ACHN (cell line): ENCODE measurements around the gene SH3PXD2A.
A peak's percentile ranks its signal among the peaks of the same experiment; 100 is the strongest.
"Not testable (repeated sequence)": the region's sequence is repeated elsewhere in the genome, so short reads cannot be mapped to it uniquely, and the experiment has no call there.

Experiments
- DNase-seq: peaks from one replicate; pipeline ENCODE4 v3.0.0-alpha.2; 2015
- in situ Hi-C: cut with HindIII; loops from 2 replicates; pipeline ENCODE4 v1.10.0; 2017; ENCODE audit warnings: low sequenced_read_pairs, low pct_ligation_motif_present, low pct_unique_long_range_greater_than_20kb

The SH3PXD2A gene

DNA sequence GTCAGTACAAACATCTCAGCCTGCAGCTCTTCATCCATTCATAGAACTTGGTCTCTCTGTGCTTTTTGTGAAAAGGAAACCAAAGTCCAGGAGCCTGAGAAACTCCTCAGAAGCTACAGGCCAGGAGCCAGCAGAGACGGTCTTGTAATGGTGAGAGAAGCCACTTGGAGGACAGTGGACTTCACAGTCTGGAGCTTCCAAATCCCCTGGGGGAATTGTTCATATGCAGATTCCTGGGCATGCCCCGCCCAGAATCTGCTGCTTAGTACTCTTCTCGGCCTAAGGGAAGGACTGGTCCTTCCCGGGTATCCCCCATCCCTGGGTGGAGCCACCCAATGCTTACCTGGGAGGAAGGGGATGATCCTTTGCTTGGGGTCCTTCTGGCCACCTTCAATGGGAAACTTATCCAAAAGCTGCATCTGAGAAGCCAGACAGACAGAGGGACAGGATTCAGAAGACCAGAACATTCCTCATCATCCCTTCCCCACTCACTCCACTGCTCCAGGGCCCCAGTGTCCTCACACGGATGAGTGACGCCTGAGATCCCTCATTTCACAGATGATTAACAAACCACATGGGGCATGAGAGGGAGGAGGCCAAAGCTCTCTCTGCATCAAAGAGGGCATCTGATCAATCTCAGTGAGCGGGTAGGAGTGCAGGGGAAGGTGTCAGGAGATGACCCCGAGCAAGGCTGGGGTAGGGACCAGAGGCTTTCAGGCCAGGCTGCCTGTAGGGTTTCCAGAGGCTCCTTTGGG, 88.4 kb downstream of the SH3PXD2A start:
- peak; percentile 83 for DNase-seq
- in situ Hi-C loops = no loop called here

DNA sequence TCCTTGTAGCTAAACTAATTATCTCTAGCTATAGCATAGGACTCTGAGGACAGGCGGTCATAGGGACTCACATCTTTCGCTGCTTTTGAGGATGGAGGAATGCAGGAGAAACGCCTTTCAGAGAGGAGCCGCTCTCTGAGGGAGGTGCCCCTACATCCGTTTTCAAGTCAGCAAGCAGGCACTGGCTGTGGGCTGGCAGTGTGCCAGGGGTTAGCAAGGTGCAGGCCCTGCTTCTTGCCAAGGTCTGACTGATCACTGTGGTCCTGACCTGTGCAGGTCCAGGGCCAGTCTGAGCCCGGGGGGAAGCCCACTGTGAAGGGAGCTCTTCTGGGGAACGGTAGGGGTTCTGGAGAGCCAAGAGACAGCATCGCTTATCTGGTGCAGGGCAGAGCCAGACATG, 89.4 kb downstream of the SH3PXD2A start:
- DNase-seq = peak; percentile 66

DNA sequence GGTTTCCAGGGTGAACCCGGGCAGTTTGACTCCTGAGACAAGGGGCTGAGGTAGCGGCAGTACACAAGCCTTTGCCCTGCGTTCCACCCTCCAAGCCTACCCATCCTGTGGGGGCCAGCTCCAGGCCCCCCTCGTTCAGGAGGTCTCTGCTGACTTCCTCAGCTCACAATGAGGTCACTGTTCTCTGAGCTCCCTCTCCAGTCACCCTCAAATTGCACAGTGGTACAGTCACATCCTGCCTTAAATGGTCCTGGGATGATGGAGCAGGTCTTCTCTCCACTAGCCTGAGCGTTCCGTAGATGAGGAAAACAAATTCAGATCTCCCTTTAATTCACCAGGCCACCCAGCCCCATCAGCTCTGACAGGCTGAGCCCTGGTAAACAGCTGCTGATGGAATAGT, 90.2 kb downstream of the SH3PXD2A start:
- in situ Hi-C loops = no loop called here
- DNase-seq = peak; percentile 52

More for the DNA sequence above, 89.4 kb downstream of the SH3PXD2A start:
- in situ Hi-C loops = no loop called here

DNA sequence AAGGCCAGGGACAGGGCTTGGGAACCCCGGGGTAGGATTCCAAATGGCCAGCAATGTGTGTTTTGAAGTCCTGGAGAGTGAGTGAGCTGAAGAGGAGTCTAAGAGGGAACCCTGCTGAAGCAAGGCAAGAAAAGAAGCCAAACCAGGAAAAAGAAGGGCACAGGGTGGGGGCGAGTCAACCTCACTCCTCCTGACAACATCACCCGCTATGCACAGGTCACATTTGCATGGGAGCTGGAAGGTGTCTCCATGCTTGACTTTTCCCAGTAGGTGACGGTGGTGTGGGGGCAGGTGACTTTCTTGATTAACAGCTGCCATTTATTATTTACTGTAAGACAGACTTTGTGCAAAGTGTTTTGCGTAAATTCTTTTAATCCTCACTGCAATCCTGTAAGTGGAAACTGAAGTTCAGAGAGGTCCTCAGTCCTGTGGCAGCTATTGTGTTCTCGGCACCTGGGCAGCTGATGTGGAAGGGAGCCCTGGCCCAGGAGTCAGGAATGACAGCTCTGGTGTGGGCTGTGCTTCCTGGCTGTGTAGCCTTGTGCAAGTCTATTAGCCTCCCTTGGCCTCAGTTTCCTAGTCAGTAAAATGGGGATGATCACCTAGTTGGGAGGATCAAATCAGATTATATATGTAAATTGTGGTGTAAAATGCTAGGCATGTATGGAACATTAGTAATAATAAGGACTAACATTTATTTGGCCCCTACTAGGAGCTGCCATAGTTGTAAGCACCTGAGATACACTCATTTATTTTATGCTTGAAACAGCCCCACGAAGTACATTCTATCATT, 90.9 kb downstream of the SH3PXD2A start:
- in situ Hi-C loops = no loop called here
- DNase-seq = no peak

DNA sequence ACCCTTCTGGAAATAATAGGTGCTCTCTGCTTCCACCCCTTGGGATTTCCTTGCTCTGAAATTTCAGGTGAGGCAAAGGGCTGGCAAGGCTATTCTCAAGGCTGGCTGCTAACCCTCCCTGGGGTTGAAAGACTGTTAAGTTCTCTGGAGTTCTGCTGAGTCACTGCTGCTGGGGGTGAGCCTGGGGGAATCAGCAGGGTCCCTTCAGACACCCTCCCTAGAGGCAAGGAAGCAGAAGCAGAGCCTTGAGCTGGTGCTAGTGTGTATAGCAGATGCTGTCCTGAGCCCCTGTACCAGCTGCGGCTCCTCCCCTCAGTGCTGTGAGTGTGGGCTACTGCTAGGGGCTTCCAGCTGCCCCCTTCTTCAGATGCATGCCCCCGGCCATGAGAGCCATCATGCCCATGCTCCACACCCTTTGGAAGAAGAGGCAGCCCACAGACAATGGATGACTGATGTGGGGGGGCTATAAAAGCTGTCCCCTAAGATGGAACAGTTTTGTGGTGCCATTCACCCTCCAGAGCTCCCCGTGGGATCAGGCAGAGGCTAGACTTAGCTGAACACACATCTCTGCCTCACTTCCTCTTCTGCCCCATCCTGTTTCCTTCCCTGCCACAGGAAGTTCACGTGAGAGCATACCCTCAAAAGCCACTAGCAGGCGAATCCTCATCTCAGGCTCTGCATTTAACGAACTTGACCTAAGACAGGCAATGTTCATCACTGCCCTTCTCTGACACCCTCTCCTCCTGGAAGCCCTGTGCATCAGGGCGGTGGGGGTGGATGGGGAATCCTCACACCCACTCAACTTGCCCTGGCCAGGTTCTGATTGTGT, 91.8 kb downstream of the SH3PXD2A start:
- no peak for DNase-seq
- in situ Hi-C loops = no loop called here

DNA sequence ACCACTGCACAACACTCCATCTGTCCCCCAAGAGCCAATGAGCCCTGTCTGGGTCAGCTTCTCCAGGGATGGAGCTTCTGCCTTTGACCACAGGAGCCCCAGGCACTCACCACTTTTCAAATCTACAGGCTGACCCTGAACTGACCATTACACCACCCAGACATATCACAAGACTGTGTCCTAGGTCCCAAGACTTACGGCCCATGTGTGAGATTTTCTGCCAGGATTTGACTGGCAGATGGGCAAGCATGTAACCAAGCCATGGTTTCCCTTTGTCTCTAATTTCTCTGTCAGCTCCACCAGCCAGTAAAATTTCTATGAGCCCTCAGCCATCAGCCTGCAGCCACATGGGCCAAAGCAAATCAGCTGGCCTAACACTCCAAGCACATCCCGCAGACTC, 92.5 kb downstream of the SH3PXD2A start:
- no peak for DNase-seq
- in situ Hi-C loops = no loop called here

DNA sequence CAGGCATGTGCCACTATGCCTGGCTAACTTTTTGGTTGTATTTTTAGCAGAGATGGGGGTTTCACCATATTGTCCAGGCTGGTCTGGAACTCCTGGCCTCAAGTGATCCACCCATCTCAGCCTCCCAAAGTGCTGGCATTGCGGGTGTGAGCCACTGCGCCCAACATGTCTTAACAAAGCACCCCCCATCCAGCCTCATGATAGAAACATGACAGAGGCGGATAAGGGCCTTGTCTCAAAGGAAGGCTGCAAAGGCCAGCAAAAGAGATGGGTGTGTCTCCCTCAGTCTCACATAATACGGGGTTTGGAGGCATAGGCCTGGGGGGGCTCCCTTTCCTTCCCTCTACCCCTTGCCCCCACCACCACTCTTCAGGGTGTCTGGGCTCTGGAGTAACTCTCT, 93.2 kb downstream of the SH3PXD2A start:
- DNase-seq = no peak
- in situ Hi-C loops = no loop called here

DNA sequence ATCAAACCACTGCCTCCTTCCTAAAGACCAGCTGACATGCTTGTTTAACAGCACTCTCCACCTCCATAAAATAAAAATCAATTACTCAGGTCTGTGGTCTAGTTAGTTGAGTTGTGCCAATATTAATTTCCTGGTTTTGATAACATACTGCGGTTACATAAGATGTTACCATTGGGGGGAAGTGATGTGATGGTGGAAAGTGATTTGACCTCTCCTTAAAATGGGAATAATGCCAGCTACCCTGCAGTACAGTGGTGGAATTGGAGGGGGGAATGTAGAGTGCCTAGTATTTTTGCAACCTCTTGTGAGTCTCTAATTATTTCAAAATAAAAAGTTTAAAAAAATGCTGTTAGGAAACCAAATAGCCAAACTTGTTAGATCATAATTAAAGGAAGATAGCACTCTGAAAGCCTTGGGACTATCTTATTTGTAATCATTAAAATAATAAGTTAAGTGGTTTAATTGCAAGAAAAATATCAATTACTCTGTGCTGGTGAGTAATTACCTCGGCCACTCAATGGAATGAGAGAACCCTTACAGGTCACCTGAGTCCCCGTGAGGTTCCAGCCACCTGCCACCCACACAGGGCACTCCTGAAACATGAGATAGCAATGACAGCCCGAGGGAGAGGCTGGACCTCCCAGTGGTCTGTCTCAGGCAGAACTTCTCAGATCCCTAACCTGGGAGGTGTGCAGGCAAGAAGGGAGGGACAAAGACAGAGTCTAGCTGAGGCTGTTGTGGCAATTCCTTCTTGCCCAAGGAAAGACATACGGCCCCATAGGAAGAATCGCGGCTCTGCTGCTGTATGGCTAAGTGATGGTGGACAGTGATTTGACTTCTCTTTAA, 94.1 kb downstream of the SH3PXD2A start:
- no peak for DNase-seq
- in situ Hi-C loops = no loop called here

DNA sequence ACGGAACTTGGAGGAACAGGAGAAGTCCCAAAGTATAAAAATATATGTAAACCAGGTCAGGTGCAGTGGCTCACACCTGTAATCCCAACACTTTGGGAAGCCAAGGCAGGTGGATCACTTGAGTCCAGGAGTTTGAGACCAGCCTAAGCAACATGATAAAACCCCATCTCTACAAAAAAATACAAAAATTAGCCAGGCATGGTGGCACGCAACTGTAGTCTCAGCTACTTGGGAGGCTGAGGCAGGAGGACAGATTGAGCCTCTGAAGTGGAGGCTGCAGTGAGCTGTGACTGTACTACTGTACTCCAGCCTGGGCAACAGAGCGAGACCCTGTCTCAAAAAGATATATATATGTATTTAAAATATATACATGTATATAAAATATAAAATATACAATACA, 95.1 kb downstream of the SH3PXD2A start:
- DNase-seq, in situ Hi-C loops: not testable (repeated sequence)

DNA sequence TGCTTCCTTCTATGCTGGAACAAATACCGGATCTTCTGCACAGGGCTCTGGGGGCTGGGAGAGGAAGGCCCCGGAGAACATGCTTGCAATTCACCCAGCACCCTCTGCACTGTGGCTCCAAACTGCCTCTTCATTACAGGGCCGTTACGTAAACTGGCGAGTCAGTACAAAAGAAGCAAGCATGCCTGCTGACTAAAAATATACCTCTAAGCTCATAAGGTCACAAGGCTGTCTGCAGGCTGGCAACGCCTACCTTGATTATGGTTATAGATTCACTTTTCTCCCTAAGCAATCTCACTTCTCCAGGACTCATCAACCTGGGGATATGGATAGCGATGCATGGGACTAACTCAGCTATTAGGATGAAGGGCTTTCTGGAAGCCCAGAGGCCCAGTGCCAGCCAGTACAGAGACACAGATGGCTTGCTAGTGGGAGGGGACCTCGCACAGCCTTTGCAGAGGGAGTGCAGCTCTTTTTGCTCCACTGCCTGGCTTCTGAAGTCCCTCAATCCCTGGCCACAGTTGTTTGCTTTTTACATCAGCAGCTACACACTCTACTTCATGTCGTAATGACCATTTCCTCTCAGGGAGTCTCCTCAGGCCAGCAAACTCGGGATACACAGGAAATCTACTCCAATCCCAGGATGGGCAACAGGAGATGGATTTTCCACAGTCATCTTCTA, 96.1 kb downstream of the SH3PXD2A start:
- DNase-seq = peak; percentile 33

DNA sequence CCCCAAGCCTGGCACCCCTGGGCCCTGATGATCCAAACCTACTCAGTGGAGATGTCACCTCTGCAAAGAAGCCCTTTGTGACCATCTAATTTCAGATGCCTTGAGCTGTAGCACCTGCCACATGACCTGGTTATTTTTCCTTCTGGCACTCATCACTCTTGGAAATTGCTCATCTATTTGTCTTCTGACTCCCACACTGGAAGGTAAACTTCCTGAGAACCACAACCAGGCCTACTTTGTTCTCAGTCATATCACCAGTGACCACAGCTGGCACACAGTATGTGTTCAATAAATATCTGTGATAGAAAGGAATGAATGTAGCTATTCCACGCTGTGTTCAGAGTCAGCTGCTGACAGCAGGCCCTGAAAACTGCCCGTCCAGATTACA, 97.1 kb downstream of the SH3PXD2A start:
- no peak for DNase-seq
- in situ Hi-C loops = no loop called here

More for the DNA sequence above, 96.1 kb downstream of the SH3PXD2A start:
- in situ Hi-C loops = no loop called here

DNA sequence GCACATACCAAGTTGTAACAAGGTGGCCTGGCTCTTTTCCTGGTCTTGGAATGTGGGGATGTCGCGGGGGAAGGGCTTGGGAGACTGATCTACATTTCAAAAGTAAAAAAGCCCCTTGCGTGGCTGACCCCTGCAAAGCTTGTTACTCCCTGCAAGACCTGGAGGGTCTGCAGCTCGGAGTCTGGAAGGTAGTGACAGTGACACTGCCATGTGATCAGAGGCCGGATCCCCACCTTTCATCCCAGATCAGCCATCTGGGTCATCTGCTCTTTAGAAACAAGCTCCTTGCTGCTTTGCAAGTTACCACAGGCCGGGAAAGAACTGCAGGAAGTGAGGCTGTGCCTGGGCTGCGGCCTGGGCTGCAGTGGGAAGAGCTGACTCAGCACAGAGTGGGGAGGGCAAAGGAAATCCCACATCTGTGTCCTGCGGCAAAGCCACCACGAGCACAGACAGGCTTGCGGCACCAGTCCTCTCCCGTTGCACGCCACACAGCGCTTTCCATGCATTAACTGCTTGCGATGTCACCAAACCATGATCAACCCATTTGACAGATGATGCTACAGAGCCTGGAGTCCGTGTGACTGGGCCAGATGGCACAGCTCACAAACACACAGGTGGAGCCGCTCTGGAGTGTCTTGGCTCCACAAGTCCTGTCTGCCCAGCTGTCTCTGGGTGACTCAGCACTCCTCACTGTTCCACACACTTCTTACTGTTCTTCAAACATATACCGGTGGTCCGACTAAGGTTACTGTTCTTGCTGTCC, 97.7 kb downstream of the SH3PXD2A start:
- in situ Hi-C loops = no loop called here
- no peak for DNase-seq

DNA sequence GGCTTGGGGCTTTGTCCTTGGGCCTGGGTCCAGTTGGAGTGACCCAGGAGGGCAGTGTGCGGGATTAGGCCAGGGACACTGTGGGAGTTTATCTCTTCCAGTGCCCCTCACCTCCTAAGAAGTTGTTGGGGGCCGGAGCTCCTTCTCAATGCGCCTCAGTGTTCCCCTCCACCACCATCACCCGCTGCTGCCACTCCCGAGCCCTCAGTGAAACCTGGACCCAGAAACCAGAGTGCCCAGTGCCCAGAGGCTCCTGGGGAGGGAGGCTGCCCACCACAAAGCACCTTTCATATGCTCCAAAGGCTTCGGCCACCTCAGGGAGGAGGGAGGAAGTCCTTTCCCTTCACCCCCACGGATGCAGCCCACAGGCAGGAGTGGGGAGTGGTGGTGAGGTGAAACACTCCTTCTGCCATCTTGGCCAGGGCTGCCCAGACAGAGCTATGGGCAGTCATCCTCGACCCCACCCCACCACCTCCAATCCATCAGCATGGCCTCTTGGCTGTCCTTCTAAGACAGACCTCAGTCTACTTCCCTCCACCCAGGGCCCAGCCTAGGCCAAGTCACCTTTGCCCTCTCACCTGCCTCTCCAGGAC, 99.0 kb downstream of the SH3PXD2A start:
- DNase-seq = no peak
- in situ Hi-C loops = no loop called here

DNA sequence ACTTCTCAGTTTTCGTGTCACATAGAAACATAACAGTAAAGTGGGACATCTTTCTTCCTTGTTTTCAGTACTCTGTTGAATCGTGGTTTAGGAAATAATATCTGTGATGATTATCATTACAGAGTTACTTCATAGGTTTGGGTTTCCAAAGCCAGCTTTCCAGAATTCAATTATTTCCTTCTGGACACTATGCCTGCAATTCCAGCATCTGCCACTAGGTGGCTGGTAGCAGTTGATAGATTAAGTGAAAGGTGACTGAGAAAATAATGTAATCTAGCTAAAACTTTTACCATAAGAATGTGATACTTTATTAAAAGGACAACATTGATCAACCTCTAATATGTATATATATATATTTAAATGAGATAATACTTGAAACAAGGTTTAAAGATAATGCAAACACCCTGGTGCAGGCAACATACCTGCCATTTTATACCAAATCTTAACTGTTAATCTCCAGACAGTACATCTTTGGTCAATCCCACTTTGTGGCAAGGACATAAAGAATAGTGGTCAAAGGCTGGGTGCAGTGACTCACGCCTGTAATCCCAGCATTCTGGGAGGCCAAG, 102.6 kb downstream of the SH3PXD2A start:
- no peak for DNase-seq
- in situ Hi-C loops = no loop called here

DNA sequence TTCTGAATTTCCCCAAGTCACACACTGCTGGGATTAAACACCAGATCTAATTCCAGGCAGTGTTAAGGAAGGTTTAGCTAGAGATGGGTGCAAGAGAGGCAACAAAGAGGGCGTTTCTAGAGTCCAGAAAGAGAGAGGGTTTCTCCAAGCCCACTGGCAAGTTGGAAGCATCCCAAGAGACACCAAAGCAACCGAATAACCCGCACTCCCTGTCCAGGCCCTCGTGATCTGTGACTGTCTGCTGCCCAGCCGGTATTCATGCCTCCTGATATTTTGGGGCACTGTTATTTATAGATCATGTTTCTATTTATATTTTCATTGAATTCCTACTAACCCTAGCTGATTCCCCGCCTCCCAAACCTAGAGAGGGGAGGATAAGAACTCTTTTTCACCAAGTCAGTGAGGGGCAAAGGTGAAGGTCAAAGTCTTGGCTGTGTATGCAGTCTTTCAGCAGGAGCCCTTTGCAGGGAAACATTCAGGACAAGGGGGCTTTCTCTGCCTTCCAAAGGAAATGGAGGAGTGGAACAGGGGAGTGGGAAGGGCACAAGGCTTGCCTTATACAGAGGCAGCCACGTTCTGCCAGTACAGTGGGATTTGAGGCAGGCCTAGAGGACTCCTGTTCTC, 103.6 kb downstream of the SH3PXD2A start:
- in situ Hi-C loops = no loop called here
- no peak for DNase-seq

DNA sequence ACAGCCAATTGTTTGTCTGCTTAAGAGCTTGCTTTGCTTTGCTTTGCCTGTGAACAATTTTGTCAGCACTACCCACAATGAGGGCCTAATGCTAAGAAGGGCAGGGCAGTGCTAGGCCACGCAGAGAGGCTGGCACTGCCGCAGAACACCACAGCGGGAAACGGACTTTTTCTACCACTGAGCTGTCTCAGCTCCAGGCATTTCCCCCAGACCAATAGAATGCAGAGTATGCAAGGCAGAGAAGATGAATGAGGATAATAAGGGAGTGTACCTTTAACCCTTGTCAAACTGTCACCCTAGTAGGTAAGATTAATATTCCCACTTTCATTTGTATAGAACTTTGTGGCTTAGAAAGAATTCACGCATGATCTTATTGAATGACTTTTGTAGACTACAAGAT, 104.5 kb downstream of the SH3PXD2A start:
- no peak for DNase-seq
- in situ Hi-C loops = no loop called here
